GM04504 (cell line): Measurements from ENCODE around the gene APEX1.
"Not testable (repeated sequence)": the region's sequence is repeated elsewhere in the genome, so short reads cannot be mapped to it uniquely, and the experiment has no call there.

Experiments
- DNase-seq: peaks from one replicate; pipeline ENCODE4 v3.0.0-alpha.2; 2012; ENCODE audit warnings: low read depth

APEX1 gene

GRCh38 chr14:20472536-20473169 is 17.6 kb downstream of the APEX1 start:
- no peak for DNase-seq

GRCh38 chr14:20476776-20477175 is 21.8 kb downstream of the APEX1 start:
- DNase-seq: no peak

GRCh38 chr14:20477211-20477876 is 22.3 kb downstream of the APEX1 start:
- DNase-seq: no peak

- no peak for DNase-seq
Observed at GRCh38 chr14:20478894-20479293, 23.9 kb downstream of the APEX1 start.

GRCh38 chr14:20482382-20482781 is 27.4 kb downstream of the APEX1 start:
- no peak for DNase-seq

- no peak for DNase-seq
Observed at GRCh38 chr14:20485900-20486299, 30.9 kb downstream of the APEX1 start.

GRCh38 chr14:20486684-20487395 is 31.8 kb downstream of the APEX1 start:
- no peak for DNase-seq

GRCh38 chr14:20487396-20487725 is 32.3 kb downstream of the APEX1 start:
- no peak for DNase-seq

GRCh38 chr14:20489093-20489994 is 34.3 kb downstream of the APEX1 start:
- DNase-seq: no peak

GRCh38 chr14:20490563-20490962 is 35.5 kb downstream of the APEX1 start:
- no peak for DNase-seq

- DNase-seq: no peak
Observed at GRCh38 chr14:20492486-20492885, 37.5 kb downstream of the APEX1 start.

- no peak for DNase-seq
Observed at GRCh38 chr14:20493634-20494033, 38.6 kb downstream of the APEX1 start.

GRCh38 chr14:20494935-20495766 is 40.1 kb downstream of the APEX1 start:
- DNase-seq: no peak

- DNase-seq: no peak
Observed at GRCh38 chr14:20498622-20499021, 43.6 kb downstream of the APEX1 start.

- no peak for DNase-seq
Observed at GRCh38 chr14:20499108-20499507, 44.1 kb downstream of the APEX1 start.

- no peak for DNase-seq
Observed at GRCh38 chr14:20499881-20500280, 44.9 kb downstream of the APEX1 start.

GRCh38 chr14:20501346-20501745 is 46.3 kb downstream of the APEX1 start:
- no peak for DNase-seq

- DNase-seq: no peak
Observed at GRCh38 chr14:20503898-20504297, 48.9 kb downstream of the APEX1 start.

- DNase-seq: not testable (repeated sequence)
Observed at GRCh38 chr14:20506276-20506675, 51.2 kb downstream of the APEX1 start.

GRCh38 chr14:20506752-20507151 is 51.7 kb downstream of the APEX1 start:
- not testable (repeated sequence) for DNase-seq
